Gastroesophageal sphincter (tissue), 3 donors: ENCODE results near the gene GASK1A.

Experiments
- CTCF ChIP-seq, 4 experiments: fragments of 200-600 bp in 2 of 4; fragments of 450-650 bp in 2 of 4; sonication (generic) in 1 of 4; IDR thresholded peaks; one replicate each; pipeline ENCODE4 v1.5.1; 2017 to 2019; ENCODE audit warnings: antibody characterized with exemption in 4 of 4, mild to moderate bottlenecking in 2 of 4, moderate library complexity in 2 of 4
- POLR2A ChIP-seq, 2 donors: fragments of 450-650 bp; IDR thresholded peaks; one replicate each; pipeline ENCODE4 v1.6.1; 2017; ENCODE audit warnings: antibody characterized with exemption in 2 of 2, mild to moderate bottlenecking in 2 of 2, moderate library complexity in 1 of 2

- TF ChIP-seq CTCF (IDR thresholded peaks at IDR 0.05) (no peak), POLR2A (IDR thresholded peaks at IDR 0.05) (no peak)
Measured at GRCh38 chr3:43022121-43022520, 43.0 kb downstream of the GASK1A start.
